NCI-H2029 (cell line): ENCODE results near the gene SIRT3.

ENCODE experiments used
- DNase-seq: peaks from one replicate; lab custom pipeline; 2025; lab: John Stamatoyannopoulos, UW

SIRT3 gene

DNA sequence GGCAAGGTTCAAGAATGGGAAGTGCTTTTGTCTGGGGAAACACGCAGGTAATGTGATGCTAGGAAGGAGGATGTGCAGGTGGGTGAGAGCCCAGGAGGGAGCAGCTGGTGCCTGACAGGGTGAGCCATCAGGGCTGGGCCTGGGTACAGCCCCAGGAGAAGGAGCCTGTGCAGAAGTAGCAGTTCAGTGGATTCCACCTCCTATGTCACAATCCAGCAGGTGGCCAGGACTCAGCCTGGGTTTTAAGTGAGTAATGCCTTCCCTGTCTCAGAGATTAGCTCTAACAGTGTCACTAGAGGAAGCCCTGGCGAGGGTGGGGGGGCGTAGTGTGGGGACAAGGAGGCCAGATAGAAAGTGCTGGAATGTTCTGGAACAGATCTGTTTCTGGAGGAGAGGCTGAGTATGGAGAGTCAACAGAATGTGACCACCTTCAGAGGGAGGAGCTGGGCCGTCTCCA lies 20.5 kb downstream of the SIRT3 start:
- DNase-seq, result no peak

DNA sequence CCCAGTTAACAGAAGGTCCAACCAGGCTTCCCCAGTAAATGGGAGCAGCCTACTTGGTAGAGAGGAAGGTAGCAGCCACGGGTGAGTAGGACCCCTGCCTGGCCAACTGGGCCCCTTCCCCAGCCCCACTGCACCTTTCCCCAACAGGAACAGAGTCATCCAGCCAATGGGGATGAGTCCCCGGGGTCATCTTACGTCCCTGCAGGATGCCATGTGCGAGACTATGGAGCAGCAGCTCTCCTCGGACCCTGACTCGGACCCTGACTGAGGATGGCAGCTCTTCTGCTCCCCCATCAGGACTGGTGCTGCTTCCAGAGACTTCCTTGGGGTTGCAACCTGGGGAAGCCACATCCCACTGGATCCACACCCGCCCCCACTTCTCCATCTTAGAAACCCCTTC lies 22.1 kb downstream of the SIRT3 start:
- no peak for DNase-seq

DNA sequence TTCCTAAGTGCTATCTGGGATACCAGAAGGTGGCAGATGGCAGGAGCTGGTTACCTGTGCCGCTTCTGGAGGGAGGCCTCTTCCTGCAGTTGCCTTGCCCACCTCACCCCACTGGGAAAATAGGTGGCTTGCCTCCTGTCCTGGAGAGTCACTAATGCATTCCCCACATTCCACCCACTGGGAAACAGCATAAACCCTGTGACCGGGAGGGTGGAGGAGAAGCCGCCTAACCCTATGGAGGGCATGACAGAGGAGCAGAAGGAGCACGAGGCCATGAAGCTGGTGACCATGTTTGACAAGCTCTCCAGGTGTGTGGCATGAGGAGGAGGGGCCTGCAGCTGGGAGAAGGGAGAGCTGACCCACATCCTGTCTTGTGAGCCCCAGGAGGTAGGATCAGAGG lies 23.0 kb downstream of the SIRT3 start:
- no peak for DNase-seq

DNA sequence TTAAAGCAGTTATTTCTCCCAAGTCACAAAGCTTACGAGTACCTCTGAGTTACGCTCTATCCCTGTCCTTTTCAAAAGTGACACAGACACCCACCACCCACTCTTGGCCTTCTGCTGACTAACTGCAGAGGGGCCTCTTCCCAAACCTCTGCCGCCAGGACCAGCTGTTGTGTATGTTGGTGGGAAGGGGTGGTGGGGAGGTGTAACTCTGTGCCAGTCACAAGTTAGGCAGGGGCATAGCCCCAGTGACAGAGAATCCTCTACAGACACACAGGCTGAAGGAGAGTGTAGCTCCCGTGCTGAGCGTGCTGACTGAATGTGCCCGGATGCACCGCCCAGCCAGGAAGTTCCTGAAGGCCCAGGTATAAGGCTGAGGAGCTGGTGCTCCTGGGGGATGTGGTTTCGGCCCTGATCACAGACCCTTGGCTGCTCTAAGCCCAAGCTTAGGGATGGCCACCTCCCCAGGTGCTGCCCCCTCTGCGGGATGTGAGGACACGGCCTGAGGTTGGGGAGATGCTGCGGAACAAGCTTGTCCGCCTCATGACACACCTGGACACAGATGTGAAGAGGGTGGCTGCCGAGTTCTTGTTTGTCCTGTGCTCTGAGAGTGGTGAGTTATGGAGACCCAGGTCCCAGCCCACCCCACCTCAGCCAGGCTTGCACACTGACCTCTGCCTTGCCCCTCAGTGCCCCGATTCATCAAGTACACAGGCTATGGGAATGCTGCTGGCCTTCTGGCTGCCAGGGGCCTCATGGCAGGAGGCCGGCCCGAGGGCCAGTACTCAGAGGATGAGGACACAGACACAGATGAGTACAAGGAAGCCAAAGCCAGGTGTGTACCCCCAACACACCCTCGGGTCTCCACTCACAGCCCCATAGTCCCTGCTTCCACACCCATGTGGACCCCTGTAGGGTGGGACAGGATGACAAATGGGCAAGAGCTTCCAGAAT lies 23.7 kb downstream of the SIRT3 start:
- DNase-seq, result no peak

DNA sequence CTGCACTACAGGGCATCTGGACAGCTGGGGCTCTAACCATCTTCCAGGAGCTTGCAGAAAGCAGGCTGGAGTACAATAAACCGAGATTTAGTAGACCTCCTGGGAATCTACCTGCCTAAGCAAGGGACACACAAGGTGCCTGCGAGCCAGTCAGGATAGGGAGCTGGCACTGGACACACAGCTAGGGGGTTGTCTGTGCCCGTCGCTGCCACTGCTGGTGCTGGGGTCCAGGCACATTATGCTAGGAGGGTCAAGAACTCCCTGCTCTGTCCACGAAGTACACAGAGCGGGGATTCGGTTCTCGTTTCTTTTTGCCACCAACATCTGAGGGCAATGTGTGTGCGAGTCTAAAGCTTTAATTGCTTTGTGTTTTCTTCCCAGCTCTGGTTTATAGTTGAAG lies 24.4 kb downstream of the SIRT3 start:
- no peak for DNase-seq

DNA sequence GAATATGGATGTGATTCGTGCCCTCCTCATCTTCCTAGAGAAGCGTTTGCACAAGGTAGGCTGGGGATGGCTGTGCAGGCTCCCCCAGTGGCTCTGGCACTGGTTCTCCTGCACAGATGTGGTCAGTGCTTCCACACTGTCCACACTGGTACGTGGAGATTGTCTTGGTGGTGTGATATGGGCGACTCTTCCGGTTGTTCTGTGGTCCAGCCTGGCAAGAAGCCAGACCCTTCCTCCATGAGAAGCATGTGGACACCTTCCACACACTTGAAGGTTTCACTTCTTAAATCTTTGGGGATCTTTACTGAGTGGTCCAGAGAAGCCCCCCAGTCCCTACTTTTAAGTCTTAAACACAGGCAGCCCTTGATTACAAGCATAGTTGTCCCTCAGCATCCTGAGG lies 24.8 kb downstream of the SIRT3 start:
- no peak for DNase-seq

DNA sequence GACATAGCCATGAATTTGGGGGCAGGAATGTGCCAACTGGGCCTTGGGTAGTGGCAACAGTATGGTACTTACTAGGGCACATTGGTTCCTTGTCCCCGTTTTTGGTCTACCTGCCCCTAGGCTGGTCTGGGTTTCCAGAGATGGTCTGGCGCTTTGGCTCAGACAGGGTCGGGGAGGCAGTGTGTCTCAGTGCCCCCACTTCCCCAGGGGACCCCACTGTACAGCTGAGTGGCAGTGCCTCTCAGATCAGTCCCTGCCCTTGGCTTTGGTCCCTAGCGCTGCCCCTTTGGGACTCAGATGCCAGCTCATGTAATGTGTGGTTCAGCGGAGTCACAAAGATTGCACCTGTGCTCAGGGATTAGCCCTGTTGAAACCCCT lies 25.4 kb downstream of the SIRT3 start:
- no peak for DNase-seq

DNA sequence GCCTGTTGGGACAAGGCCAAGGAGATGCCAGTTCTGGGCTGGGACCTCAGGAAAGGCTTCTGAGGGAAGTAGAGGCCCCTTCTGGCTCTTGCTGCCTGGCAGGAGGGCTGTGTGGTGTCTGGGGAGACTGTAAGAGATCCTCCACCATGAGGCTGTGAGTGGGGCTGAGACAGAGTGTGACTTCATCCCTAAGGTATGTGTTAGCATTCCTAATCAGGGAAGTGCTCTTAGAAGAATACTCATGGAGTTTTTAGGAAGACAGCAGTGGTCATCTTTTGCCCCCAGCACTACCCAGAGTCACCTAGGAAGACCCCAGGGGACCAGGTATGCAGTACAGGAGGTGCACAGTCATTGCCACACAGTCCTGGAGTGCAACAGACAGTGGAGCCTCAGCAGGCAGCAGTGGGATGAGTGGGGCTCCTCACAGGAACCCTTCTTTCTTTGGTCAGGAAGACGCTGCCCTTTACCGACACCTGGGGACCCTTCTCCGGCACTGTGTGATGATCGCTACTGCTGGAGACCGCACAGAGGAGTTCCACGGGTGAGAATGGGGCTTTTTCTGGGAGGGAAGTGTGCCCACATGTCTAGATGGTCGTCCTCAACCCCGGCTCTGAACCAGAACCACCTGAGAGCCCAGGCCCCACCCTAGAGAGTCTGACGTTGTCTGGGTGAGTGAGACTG lies 25.9 kb downstream of the SIRT3 start:
- DNase-seq, result no peak

DNA sequence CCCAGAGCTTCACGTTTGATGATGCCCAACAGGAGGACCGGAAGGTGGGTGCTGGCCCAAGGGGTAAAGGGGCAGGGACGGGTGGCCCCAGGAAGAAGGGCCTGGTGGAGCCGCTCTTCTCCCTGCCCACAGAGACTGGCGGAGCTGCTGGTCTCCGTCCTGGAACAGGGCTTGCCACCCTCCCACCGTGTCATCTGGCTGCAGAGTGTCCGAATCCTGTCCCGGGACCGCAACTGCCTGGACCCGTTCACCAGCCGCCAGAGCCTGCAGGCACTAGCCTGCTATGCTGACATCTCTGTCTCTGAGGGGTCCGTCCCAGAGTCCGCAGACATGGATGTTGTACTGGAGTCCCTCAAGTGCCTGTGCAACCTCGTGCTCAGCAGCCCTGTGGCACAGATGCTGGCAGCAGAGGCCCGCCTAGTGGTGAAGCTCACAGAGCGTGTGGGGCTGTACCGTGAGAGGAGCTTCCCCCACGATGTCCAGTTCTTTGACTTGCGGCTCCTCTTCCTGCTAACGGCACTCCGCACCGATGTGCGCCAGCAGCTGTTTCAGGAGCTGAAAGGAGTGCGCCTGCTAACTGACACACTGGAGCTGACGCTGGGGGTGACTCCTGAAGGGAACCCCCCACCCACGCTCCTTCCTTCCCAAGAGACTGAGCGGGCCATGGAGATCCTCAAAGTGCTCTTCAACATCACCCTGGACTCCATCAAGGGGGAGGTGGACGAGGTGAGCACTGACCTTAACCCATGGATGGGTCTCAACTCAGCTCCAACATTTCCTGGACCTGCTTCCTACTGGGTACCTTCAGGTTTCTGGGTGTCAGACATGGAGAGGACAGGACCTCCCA lies 26.6 kb downstream of the SIRT3 start:
- no peak for DNase-seq

DNA sequence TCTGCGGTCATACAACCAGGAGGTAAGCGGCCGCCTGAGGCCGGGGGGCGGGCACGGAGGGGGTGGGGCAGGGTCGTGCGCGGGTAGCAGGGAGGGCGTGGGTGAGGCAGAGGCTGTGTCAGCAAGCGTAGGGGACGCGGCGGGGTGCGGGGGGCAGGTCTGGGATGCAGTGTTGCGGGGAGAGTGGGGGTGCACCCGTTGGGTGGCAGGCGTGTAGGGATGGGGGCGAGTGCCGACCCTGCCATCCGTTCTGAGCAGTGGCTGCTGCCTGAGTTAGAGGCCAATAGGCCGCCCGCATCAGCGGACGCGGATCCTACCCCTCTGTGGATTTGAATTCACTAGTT lies 27.3 kb downstream of the SIRT3 start:
- no peak for DNase-seq

DNA sequence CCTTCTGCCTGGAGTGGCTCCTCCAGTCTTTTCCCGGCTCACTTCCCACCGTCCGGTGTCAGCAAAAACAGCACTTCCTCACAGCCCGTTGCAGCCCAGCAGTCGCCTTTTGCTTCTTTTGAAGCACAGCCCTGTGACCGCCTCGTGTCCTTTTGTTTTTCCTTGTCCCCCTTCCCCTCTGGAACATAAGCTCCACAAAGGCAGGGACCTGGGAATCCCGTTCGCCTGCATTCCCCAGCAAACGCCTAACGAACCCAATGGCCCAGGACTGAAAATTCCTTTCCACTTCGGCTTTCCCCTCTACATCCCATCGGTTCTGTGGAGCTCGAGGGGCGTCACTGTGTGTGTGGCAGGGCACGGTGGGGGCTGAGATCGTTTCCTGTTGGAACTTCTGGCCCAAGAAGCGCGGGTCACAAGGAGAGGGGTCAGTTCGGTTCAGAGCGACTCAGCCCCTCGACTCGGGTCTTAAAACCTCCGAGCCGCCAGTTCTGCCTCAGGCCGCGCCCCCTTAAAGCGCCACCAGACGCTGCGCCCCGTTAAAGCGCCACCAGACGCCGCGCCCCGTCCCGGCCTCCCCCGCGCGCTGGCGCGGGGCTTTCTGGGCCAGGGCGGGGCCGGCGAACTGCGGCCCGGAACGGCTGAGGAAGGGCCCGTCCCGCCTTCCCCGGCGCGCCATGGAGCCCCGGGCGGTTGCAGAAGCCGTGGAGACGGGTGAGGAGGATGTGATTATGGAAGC lies 27.8 kb downstream of the SIRT3 start:
- peak; percentile 63 for DNase-seq

DNA sequence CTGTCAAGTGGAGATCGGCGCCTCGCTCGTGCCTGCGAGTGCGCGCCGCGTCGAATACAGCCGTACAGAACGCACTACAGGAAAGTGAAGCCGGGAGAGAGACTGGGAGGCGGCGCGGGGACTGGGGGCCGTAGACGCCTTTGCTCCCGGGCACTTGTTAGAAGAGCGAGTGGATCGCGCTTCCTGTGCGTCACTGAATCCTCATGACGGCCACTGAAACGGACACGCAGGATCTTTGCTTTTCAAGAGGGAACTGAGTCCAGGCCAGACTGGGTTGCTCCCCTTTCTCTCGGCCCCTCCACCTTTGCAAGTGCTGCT lies 28.3 kb downstream of the SIRT3 start:
- DNase-seq, result peak; percentile 67

DNA sequence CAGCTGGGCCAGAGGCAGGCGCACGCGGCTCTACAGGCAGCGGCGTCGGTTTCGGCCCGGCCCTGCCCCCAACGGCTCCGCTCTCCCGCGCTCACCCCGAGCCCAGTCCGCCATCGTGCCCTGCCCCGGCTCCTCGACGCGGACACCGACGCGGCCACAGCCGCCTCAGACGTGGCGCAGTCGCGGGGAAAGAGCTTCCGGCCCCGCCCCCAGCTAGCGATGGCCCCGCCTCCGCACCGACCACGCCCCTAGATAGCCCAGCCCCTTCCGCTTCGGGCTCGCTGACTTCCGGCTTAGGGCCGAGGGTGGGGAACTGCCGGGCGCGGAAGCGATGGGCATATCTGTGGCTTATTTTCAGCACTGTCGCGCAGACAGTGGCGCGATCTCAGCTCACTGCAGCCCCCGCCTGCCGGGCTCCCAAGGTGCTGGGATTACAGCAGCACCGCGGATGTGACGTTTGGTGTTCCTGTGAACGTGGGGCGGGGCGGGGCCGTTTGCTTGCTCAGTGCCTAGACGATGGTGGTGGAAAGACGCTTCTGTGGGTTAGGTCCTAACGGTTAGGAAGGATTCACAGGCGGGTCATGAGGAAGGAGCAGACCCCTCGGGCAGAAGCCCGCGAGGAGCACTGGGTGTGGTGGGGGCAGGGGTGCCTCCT lies 28.8 kb downstream of the SIRT3 start, which contains the start of the genes BET1L and RIC8A:
Gene BET1L (minus strand): TSS at position 192 of the 655 bp plus-strand sequence. CDS start 78 bp downstream, at position 114.
Gene RIC8A (plus strand): TSS at position 501 of the 655 bp plus-strand sequence. CDS start 1,147 bp downstream, outside the sequence.
- peak; percentile 96 for DNase-seq

DNA sequence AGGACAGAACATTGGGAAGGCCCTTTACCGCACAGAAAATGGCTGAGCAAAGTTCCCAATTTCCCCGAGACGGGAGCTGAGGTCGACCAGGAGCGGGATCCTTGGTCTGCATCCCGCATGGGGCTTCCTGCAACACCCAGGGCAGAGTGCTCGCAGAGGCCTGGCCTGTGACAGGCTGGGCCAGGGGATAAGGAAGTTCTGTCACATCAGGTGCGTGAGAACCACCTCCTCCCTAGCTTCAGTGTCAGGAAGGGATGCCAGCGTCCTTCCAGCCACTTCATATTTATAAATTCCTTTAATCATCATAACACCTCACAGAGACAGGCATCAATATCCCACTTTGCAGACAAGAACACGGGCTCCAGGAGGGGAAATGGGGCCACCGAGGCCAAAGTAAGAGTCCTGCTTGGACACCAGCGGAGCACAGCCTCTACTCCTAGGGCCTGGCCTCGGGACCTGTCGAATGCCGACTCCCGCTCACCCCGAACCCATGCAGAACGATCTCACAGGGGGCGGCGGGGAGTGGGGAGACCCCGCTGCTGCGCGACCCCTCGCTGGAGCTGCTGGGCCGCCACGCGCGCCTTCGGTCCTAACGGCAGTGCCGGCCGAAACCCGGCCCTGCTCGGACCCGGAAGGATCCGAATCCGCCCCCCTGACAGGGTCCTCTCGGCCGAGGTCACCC lies 29.5 kb downstream of the SIRT3 start:
- no peak for DNase-seq

DNA sequence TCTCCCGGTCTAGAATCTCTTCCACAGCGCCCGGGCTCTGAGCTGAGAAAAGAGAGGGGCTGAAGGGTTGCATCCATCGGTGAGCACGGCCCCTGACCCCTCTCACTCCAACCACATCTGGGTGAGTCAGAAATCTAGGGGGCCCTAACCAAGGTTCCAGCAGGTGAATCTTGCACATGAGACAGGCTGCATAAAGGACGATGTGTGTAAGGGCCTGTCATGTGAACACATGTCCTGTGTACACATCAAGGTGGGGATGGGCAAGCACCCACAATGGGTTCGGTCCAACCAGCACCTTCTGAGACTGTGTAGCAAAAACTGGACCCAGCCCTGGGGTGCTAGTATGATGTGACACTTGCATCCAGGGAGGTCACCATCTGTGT lies 30.1 kb downstream of the SIRT3 start:
- no peak for DNase-seq

DNA sequence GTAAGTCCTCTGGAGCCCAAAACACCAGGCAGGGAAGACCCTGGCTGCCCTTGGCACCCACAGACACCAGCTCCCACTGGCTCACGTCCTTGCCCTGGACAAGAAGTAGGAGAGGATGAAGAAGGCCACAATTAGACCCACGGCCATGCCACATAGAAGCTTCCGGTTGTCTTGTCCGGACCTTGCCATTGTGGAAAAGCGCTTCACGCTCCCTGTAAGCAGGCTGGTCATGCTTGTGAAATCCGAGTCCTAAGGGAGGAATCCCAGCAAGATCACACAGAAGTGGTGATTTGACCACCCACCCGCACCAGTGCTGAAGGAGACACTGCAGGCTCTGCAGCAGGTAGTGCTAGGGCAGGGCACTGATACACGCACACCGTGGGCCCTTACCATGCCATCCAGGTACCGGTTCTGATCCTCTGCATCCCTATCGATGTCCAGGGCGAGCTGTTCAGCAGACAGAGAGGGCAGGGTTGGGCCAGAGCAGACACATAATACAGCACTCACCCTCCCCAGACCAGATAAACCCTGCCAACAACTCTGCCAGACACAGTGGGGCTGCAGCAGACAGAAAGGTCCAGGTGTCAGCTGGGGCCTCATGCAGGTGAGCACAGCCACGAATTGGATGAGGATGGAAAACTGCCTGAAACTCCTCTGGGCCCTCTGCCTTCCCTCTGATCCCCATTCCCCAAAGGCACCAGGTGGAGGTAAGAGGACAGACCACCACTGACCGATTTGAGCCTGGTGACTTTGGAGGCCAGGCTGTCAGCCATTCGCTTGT lies 30.7 kb downstream of the SIRT3 start:
- no peak for DNase-seq

DNA sequence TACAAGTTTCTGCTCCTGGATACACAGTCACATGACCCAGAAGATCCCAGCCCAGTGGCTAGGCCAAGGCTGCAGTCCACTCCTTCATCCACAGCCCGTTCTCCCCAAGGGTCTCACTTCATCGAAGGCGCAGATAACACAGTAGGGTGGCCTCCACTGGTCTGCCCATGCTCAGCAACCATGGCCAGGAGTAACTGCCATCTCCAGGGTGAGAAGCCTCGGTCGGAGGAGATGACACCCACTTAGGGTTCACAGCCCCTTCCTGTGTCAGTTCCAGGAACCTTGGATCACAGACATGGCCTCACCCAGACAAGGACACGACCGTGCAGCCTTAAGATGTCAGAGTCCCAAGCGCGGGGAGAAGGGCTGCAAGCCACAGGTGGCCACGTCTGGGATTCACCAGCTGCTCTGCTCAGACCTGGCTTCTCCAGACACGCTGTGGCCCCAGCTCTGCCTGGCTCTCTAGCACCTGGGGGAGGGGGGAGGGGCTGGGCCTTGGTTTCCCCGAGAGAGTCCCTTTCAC lies 31.5 kb downstream of the SIRT3 start:
- DNase-seq, result no peak

DNA sequence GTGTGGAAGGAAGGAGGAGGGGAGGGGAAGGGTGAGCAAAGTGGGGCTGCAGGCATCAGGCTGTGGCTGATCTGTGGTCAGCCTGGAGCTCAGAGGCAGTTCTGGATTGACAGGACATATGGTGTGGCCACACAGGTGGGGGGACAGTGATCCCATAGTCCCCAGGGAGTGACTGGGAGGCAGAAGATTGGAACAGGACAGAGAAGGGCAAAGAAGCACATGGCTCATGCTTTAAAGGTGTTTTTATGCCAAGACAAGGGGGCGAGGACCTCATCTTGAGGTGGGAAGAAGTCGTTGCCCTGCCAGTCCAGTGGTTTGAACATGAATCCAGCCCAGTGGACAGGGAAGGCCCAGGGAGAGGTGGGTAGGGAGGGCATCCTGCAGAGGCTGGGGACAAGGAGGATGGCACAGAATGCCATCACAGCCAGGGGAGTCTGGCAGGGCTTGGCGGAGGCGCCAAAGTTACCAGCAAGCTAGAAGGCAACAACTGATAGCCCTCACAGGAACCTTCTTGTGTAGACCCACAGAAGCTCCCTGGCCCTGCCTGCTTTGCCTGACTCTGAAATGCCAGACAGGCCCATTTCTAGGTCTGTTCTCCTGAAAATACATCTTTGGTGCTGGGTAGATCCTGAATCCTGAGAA lies 32.1 kb downstream of the SIRT3 start:
- DNase-seq, result no peak
